ENCODE data around the gene MTARC1.

Gene MTARC1

GRCh38 chr1:220786337-220787068 is at the start of gene MTARC1:
MTARC1 (plus strand) TSS chr1:220786913; CDS start chr1:220786945, 32 bp downstream.
- H3K27ac ChIP-seq (ENCODE audit: low read length) = peak within 1 kb of the TSS; percentile 11; the same call in 1 of the 2 replicates
- H3K9ac ChIP-seq (ENCODE audit: low read length) = peak within 1 kb of the TSS; percentile 35; the same call in 1 of the 2 replicates
- H3K9me3 ChIP-seq (replicated peaks; ENCODE audit: insufficient read depth, low read length) = no peaks in the 10 kb centered on the region
- H3K79me2 ChIP-seq (ENCODE audit: low read length) = no peaks in the 10 kb centered on the region
- peak; percentile 66 for DNase-seq
- TF ChIP-seq EZH2 (optimal IDR thresholded peaks at IDR 0.05; ENCODE audit: low read depth, low read length) (no peak), EZH2phosphoT487 (IDR thresholded peaks at IDR 0.05; ENCODE audit: low read length) (no peak), CTCF (IDR thresholded peaks at IDR 0.05; ENCODE audit: low read length) (no peak; the same call in 1 of the 2 replicates)
- no peaks in the 10 kb centered on the region for H3K4me1 ChIP-seq (ENCODE audit: low read length)
- H3F3A ChIP-seq (ENCODE audit: insufficient read depth, low read length) = no peaks in the 10 kb centered on the region
- no peaks in the 10 kb centered on the region for H3K9me2 ChIP-seq (replicated peaks; ENCODE audit: insufficient read depth, low read length)
- no peaks in the 10 kb centered on the region for H4K20me1 ChIP-seq (ENCODE audit: insufficient read depth, low read length)
- H2AFZ ChIP-seq (ENCODE audit: low read length) = peak within 1 kb of the TSS; percentile 64
- peak within 1 kb of the TSS; percentile 69 for H3K4me2 ChIP-seq (ENCODE audit: low read depth, low read length)
- H3K27me3 ChIP-seq (replicated peaks; ENCODE audit: insufficient read depth, low read length) = no peaks in the 10 kb centered on the region
- peak within 1 kb of the TSS; percentile 56 for H3K4me3 ChIP-seq (ENCODE audit: low read length)
- H3K36me3 ChIP-seq (replicated peaks; ENCODE audit: insufficient read depth, low read length) = no peaks in the 10 kb centered on the region

- Histone ChIP-seq H3K4me2 (ENCODE audit: low read depth, low read length) (no peak overlapping the region), H3K9me2 (replicated peaks; ENCODE audit: insufficient read depth, low read length) (no peaks in the 10 kb centered on the region), H3K9me3 (replicated peaks; ENCODE audit: insufficient read depth, low read length) (no peaks in the 10 kb centered on the region), H3K27me3 (replicated peaks; ENCODE audit: insufficient read depth, low read length) (no peaks in the 10 kb centered on the region), H3K9ac (ENCODE audit: low read length) (no peak overlapping the region), H3K4me3 (ENCODE audit: low read length) (no peak overlapping the region), H2AFZ (ENCODE audit: low read length) (no peak overlapping the region), H3K36me3 (replicated peaks; ENCODE audit: insufficient read depth, low read length) (no peaks in the 10 kb centered on the region), H3K4me1 (ENCODE audit: low read length) (no peaks in the 10 kb centered on the region), H3K79me2 (ENCODE audit: low read length) (no peaks in the 10 kb centered on the region), H4K20me1 (ENCODE audit: insufficient read depth, low read length) (no peaks in the 10 kb centered on the region), H3F3A (ENCODE audit: insufficient read depth, low read length) (no peaks in the 10 kb centered on the region), H3K27ac (ENCODE audit: low read length) (no peak overlapping the region)
- DNase-seq = no peak
- TF ChIP-seq EZH2 (optimal IDR thresholded peaks at IDR 0.05; ENCODE audit: low read depth, low read length) = no peak
- no peak for TF ChIP-seq CTCF (IDR thresholded peaks at IDR 0.05; ENCODE audit: low read length)
- no peak for TF ChIP-seq EZH2phosphoT487 (IDR thresholded peaks at IDR 0.05; ENCODE audit: low read length)
These were observed 45.4 kb upstream of the MTARC1 start for GRCh38 chr1:220741349-220741748.

- no peak overlapping the region for H3K9ac ChIP-seq (ENCODE audit: low read length)
- H3K36me3 ChIP-seq (replicated peaks; ENCODE audit: insufficient read depth, low read length) = no peaks in the 10 kb centered on the region
- no peaks in the 10 kb centered on the region for H3F3A ChIP-seq (ENCODE audit: insufficient read depth, low read length)
- H3K27ac ChIP-seq (ENCODE audit: low read length) = no peak overlapping the region
- DNase-seq = no peak
- no peaks in the 10 kb centered on the region for H3K4me1 ChIP-seq (ENCODE audit: low read length)
- no peak overlapping the region for H3K4me2 ChIP-seq (ENCODE audit: low read depth, low read length)
- no peak overlapping the region for H2AFZ ChIP-seq (ENCODE audit: low read length)
- TF ChIP-seq EZH2 (optimal IDR thresholded peaks at IDR 0.05; ENCODE audit: low read depth, low read length) (no peak), CTCF (IDR thresholded peaks at IDR 0.05; ENCODE audit: low read length) (no peak), EZH2phosphoT487 (IDR thresholded peaks at IDR 0.05; ENCODE audit: low read length) (no peak)
- H3K9me3 ChIP-seq (replicated peaks; ENCODE audit: insufficient read depth, low read length) = no peaks in the 10 kb centered on the region
- no peaks in the 10 kb centered on the region for H4K20me1 ChIP-seq (ENCODE audit: insufficient read depth, low read length)
- no peak overlapping the region for H3K4me3 ChIP-seq (ENCODE audit: low read length)
- H3K9me2 ChIP-seq (replicated peaks; ENCODE audit: insufficient read depth, low read length) = no peaks in the 10 kb centered on the region
- H3K79me2 ChIP-seq (ENCODE audit: low read length) = no peaks in the 10 kb centered on the region
- H3K27me3 ChIP-seq (replicated peaks; ENCODE audit: insufficient read depth, low read length) = no peaks in the 10 kb centered on the region
These were observed 44.9 kb upstream of the MTARC1 start for GRCh38 chr1:220741825-220742224.

All from MM.1S (cell line).